Muscle of back (tissue), 11 donors: ENCODE results near the gene CTBP1. TPM values are rescaled to one million over a fixed set of nuclear protein-coding genes. Genes with fewer than 3 reads are reported as not detected.
A peak's percentile ranks its signal among the peaks of the same experiment; 100 is the strongest.

Experiments
- DNase-seq, 3 donors: peaks; one replicate each; pipeline versions ENCODE4 v3.0.0 to v3.0.0-alpha.2; 2013
- polyA plus RNA-seq, 10 donors: library from polyadenylated mRNA; unstranded; fragments of 120-200 nt; gene quantifications; one replicate each; pipeline ENCODE4 v1.2.1, GENCODE V29; 2013; ENCODE audit not compliant: insufficient read length in 10 of 10

CTBP1 gene
- polyA plus RNA-seq, 10 donors: 80.7 to 142 (median 95.1) TPM

- no peak for DNase-seq
Observed at GRCh38 chr4:1199556-1200331, 49.2 kb downstream of the CTBP1 start.

- peak in 2 of 3 donors; percentile 78 to 84 for DNase-seq
Observed at GRCh38 chr4:1198098-1198844, 50.7 kb downstream of the CTBP1 start.

- DNase-seq: no peak
Observed at GRCh38 chr4:1196421-1197183, 52.3 kb downstream of the CTBP1 start.

GRCh38 chr4:1195891-1196401 lies 53.0 kb downstream of the CTBP1 start:
- DNase-seq: no peak

GRCh38 chr4:1195109-1195671 lies 53.7 kb downstream of the CTBP1 start:
- DNase-seq: no peak

- DNase-seq: peak in 2 of 3 donors; percentile 77 to 83
Observed at GRCh38 chr4:1194010-1194900, 54.7 kb downstream of the CTBP1 start.

- DNase-seq: no peak
Observed at GRCh38 chr4:1193206-1194009, 55.5 kb downstream of the CTBP1 start.

GRCh38 chr4:1192493-1193205 lies 56.3 kb downstream of the CTBP1 start:
- DNase-seq: peak in 1 of 3 donors; percentile 51

GRCh38 chr4:1192091-1192492 lies 56.8 kb downstream of the CTBP1 start:
- DNase-seq: peak; percentile 93 to 96 (median 95)

- DNase-seq: no peak
Observed at GRCh38 chr4:1191621-1192020, 57.3 kb downstream of the CTBP1 start.

GRCh38 chr4:1187182-1187581 lies 61.7 kb downstream of the CTBP1 start:
- DNase-seq: no peak

GRCh38 chr4:1183985-1184773 lies 64.8 kb downstream of the CTBP1 start:
- peak in 1 of 3 donors; percentile 24 for DNase-seq

- no peak for DNase-seq
Observed at GRCh38 chr4:1182313-1182712, 66.6 kb downstream of the CTBP1 start.

- no peak for DNase-seq
Observed at GRCh38 chr4:1180663-1181062, 68.3 kb downstream of the CTBP1 start.

- no peak for DNase-seq
Observed at GRCh38 chr4:1179976-1180375, 69.0 kb downstream of the CTBP1 start.

- no peak for DNase-seq
Observed at GRCh38 chr4:1179089-1179441, 69.9 kb downstream of the CTBP1 start.

- peak in 1 of 3 donors; percentile 8 for DNase-seq
Observed at GRCh38 chr4:1178300-1179088, 70.4 kb downstream of the CTBP1 start.
